GM18858 (cell line): Measurements from ENCODE around the gene TXNDC2.

Experiments
- ATAC-seq: cut with Tn5 transposase; IDR thresholded peaks from one replicate; pipeline ENCODE4 v1.9.1; 2021; ENCODE audit not compliant: unreplicated experiment

The TXNDC2 gene

GRCh38 chr18:9859232-9859631 lies 26.5 kb upstream of the TXNDC2 start:
- ATAC-seq, result no peak

- ATAC-seq, result no peak
Measured at GRCh38 chr18:9860682-9861081, 25.1 kb upstream of the TXNDC2 start.

DNA sequence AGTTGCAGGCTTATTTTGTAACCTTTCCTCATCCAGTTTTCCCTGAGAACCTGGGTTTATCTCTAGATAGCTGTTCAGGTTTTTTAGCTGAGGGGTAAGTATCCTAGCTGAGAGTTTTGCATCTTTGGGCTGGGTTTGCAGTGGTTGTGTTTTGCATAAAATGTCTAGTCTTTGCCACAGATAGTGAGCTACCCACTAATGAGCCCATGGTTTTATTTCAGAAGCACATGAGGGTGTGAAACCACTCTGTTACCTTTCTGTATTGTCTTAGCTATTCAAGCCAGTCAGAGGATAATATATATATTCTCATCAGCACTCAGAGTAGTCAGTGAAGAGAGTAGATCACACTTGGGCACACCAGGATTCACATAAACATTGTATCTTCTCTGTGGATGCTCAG lies 24.6 kb upstream of the TXNDC2 start:
- ATAC-seq, result peak; percentile 72

GRCh38 chr18:9861933-9862332 lies 23.8 kb upstream of the TXNDC2 start:
- ATAC-seq, result peak; percentile 57

DNA sequence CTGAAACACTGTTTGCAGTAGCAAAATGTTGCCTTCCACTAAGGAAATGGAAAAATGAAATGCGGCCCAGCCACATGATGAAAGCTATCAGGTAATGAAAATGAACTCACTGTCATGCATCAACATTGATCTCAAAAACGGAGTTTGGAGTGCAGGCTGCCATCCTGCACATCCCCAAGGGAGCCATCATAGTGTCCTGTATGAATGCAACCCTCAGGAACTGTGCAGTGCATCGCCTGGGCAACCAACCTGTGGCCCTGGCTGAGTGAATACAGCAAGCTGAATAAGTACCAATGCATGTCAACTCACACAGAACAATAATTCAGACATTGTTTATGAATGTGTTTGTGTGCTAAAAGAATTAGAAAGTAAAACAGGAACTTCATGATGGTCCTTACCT lies 23.1 kb upstream of the TXNDC2 start:
- no peak for ATAC-seq

- no peak for ATAC-seq
Measured at GRCh38 chr18:9863282-9863681, 22.5 kb upstream of the TXNDC2 start.

DNA sequence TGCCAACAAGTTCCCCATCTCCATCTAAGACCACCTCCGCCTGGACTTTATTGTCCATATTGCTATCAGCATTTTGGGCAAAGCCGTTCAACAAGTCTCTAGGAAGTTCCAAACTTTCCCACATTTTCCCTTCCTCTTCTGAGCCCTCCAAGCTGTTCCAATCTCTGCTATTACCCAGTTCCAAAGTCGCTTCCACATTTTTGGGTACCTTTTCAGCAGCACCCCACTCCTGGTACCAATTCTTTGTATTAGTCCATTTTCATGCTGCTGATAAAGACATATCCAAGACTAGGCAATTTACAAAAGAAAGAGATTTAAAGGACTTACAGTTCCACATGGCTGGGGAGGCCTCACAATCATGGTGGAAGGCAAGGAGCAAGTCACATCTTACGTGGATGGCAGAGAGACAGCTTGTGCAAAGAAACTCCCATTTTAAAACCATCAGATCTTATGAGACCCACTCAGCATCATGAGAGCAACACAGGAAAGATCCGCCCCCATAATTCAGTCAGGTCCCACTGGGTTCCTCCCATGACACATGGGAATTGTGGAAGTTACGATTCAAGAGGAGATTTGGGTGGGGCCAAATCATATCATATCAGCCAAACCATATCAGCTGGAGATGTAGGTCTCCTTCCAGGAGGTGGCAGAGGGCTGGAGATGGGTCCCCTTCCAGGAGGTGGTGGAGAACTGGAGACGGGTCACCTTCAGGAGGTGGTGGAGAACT lies 19.8 kb upstream of the TXNDC2 start:
- ATAC-seq, result no peak

GRCh38 chr18:9866627-9867026 lies 19.1 kb upstream of the TXNDC2 start:
- no peak for ATAC-seq

DNA sequence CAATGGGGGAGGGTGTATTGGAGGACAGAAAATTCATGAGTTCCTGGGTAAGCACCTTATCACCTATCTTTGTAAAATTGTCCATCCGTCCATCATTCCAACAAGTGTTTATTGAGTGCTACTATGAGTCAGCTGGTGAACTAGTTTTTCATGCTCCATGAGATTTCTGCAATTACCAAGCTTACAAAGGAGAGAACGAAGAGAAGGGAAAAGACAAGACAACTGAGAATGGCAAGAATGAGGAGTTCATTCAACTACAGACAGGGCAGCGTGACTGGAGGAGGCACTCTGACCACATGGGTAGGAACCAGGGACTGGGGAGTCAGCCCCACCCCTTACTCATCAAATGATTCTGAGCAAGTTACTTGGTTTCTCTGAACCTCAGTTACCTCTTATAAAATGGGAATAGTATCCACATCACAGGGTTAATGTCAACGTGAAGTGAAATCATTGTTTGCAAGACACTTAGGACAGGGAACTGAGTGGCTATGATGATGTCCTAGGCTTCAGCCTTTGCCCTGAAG lies 18.6 kb upstream of the TXNDC2 start:
- ATAC-seq, result no peak

DNA sequence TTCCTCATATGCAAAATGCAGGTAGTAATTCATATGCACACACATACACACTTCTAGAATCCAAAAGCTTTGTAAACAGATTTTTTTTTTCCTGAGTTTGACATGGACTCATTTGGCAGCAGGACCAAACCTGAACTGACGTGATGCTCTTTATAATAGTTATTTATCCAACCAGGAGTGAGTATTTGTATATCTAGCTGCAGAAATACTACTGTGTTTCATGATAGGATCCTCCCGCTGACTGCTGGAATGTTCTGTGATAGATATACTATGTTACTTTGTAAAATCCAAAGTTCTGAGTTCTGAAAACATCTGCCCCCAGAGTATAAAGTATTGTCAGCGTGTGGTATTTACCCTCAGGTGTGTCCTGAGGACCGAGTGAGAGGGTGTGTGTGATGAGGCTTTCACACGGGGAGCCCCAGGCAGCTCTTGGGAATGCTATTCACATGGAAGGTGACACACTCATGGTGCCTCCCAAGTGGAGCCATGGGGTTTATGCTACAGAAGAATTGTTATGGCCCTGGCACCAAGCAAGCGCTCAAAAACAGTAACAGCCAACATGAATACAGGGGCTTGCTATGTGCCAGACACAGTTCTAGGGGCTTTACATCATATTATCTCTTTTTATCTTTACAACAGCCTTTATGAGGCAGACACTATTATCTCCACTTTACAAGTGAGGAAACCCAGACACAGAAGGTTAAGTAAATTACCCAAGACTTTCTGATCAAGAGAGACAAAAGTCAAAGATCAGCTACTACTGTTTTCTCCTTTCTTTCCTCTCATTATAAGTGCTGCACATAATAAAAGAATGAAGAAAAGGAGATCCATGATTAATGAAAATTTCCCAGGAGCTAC lies 16.7 kb upstream of the TXNDC2 start:
- no peak for ATAC-seq

- peak; percentile 88 for ATAC-seq
Measured at GRCh38 chr18:9869715-9870430, 15.9 kb upstream of the TXNDC2 start.

DNA sequence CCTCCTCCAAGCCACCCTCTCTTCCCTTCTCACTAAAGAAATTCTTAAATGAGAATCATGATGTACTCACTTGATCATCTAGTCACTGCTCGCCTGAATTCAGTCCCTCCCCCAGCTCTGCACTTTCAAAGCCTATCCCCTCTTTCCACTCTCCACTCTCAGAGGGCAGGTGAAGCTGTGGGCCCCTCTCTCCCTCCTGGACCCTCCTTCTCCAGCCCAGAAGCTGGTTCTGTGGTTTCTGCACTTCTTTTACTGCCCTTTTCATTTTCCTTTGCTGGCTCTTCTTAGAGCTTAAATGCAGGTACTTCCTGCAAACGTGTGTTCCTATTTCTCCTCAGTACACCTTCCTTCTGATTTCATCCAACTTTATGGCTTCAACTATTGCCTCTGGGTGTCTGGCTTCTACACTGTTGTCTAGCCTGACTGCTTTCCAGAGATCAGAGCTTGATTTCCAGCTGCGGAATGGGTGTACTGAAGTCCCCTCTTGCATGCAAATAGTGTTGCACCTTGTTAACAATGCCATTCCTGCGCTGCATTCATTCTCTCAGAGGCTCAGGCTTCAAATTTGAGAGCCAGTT lies 15.3 kb upstream of the TXNDC2 start:
- no peak for ATAC-seq

- ATAC-seq, result no peak
Measured at GRCh38 chr18:9871244-9871746, 14.5 kb upstream of the TXNDC2 start.

DNA sequence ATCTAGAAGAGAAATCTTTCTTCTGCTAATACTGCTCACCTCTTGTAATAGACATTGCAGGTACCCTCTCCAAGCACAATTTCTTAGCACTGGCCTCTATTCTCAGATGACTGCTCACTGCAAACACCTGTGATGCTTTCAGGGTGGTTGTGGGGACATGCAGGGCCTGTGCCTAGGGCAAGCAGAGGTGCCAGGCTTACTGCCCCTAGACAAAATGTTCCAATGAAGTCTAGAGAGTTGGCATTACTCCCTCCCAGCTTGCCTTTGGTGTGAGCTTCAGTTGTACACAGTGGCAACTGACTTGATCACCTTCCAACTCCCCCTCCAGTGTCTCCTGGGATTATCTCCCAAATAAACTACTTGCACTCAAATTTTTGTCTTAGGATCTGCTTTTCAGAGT lies 12.9 kb upstream of the TXNDC2 start:
- ATAC-seq, result no peak

GRCh38 chr18:9874728-9875127 lies 11.0 kb upstream of the TXNDC2 start:
- ATAC-seq, result no peak

DNA sequence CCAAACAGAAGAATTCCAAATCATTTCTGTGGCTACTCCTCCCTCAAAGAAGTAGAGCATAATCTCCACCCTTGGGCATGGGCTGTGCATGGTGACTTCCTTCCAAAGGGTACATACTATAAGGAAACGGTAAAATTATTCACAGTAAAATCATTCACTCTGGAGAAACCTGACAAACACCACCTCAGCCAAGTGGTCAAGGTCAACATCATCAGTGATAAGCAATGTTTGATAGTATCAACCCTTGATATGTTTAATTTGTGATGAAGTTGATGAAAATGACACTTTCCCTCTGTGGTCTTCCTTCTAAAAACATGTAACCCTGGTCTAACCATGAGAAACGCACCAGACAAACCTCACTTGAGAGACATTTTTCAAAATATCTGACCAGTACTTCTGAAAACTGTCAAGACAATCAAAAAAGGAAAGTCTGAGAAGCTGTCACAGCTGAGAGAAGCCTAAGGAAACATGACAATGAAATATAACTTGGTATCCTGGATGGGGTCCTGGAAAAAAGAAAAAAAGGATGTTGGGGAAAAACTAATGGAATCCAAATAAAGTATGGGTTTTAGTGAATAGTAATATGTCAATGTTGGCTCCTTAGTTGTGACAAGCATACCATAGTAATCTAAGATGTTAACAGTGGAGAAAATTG lies 9.4 kb upstream of the TXNDC2 start:
- no peak for ATAC-seq

GRCh38 chr18:9876867-9877654 lies 8.7 kb upstream of the TXNDC2 start:
- ATAC-seq, result no peak

GRCh38 chr18:9877655-9878014 lies 8.1 kb upstream of the TXNDC2 start:
- ATAC-seq, result no peak

- ATAC-seq, result no peak
Measured at GRCh38 chr18:9878095-9878494, 7.7 kb upstream of the TXNDC2 start.

GRCh38 chr18:9878783-9879242 lies 7.0 kb upstream of the TXNDC2 start:
- no peak for ATAC-seq
